ENCODE data around the gene CAPZA2. TPM values are rescaled to one million over a fixed set of nuclear protein-coding genes. Genes with fewer than 3 reads are reported as not detected.

The CAPZA2 gene
- total and polyA plus RNA-seq, 2 experiments from 2014 or later = 201 to 301 TPM

DNA sequence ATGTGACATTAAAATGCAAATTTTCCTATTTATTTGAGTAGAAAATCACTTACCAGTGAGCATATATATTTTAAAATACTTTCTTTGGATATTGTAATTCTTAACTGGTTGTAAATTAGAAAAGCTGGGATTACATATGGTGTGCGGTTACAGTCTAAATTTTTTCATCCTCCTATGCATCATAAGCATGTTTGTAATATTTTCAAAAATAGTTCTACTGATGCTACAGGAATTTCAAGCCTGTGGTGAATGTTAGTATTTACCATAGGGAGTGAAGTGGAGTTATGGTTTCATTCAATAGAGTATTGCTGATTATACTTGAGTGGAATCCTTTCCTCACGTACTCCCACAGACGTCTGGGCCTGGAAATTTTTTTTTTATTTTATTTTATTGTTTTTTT is 56.3 kb downstream of the CAPZA2 start:
- peaks cover 3% of the 10 kb centered on the region; the same call in 1 of the 2 replicates for H3F3A ChIP-seq (ENCODE audit: insufficient read depth)
- H3K4me3 ChIP-seq = no peak overlapping the region
- in situ Hi-C loops (cut with MboI) = no loop called here
- peaks cover 42% of the 10 kb centered on the region for H3K36me3 ChIP-seq (ENCODE audit: low read depth)
- no peak for DNase-seq
- H3K9me3 ChIP-seq (ENCODE audit: low read depth) = no peaks in the 10 kb centered on the region
- WGBS, 2 experiments (ENCODE audit: low coverage in 1 of 2, low lambda C conversion rate in 2 of 2, missing lambda C conversion rate in 2 of 2) = 95 to 100% methylated on average over 3 of the region's 3 CpGs
- H3K27ac ChIP-seq = no peak overlapping the region
- no peaks in the 10 kb centered on the region for H3K27me3 ChIP-seq (replicated peaks; ENCODE audit: insufficient read depth)
- peaks cover 10% of the 10 kb centered on the region; the same call in 1 of the 2 replicates for H3K79me2 ChIP-seq (ENCODE audit: insufficient read depth)
- no peak overlapping the region for H3K4me2 ChIP-seq (ENCODE audit: unreplicated experiment)
- H3K9ac ChIP-seq = no peak overlapping the region
- no peaks in the 10 kb centered on the region for H3K4me1 ChIP-seq (ENCODE audit: insufficient read depth)
- H4K20me1 ChIP-seq (ENCODE audit: insufficient read depth) = no peaks in the 10 kb centered on the region
- TF ChIP-seq EZH2 (IDR thresholded peaks at IDR 0.05; ENCODE audit: insufficient read depth, poor library complexity, severe bottlenecking) (no peak), EZH2phosphoT487 (IDR thresholded peaks at IDR 0.05; ENCODE audit: insufficient read depth, low read depth) (no peak)
- H2AFZ ChIP-seq = no peak overlapping the region
- H3K9me2 ChIP-seq (ENCODE audit: insufficient read depth) = no peaks in the 10 kb centered on the region

DNA sequence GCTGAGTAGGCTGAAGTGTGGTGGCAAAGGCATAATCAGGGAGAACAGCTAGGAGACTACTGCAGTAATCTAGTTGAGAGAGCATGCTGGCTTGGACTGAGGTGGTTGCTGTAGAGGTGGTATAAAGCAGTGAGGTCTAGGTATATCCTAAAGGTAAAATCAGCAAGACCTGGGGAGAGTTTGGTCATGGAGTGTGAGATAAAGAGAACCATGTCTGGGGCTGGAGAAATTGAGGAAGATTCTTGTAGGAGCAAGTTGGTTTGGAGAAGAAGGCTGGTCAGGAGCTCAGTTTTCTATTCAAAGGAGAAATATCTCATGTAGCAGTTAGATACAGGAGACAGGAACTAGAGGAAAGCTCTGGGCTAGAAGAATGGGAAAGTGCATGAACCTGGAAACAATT is 58.0 kb downstream of the CAPZA2 start:
- no peak overlapping the region for H3K4me2 ChIP-seq (ENCODE audit: unreplicated experiment)
- H4K20me1 ChIP-seq (ENCODE audit: insufficient read depth) = no peaks in the 10 kb centered on the region
- no peak overlapping the region for H2AFZ ChIP-seq
- DNase-seq = no peak
- no peak overlapping the region for H3K4me3 ChIP-seq
- H3K79me2 ChIP-seq (ENCODE audit: insufficient read depth) = no peaks in the 10 kb centered on the region; the same call in 1 of the 2 replicates
- no peak overlapping the region for H3K27ac ChIP-seq
- H3K27me3 ChIP-seq (replicated peaks; ENCODE audit: insufficient read depth) = no peaks in the 10 kb centered on the region
- no peak overlapping the region for H3K9ac ChIP-seq
- no peaks in the 10 kb centered on the region for H3K4me1 ChIP-seq (ENCODE audit: insufficient read depth)
- no peaks in the 10 kb centered on the region for H3K9me2 ChIP-seq (ENCODE audit: insufficient read depth)
- TF ChIP-seq EZH2phosphoT487 (IDR thresholded peaks at IDR 0.05; ENCODE audit: insufficient read depth, low read depth) = no peak
- no peak for TF ChIP-seq EZH2 (IDR thresholded peaks at IDR 0.05; ENCODE audit: insufficient read depth, poor library complexity, severe bottlenecking)
- H3K9me3 ChIP-seq (ENCODE audit: low read depth) = no peaks in the 10 kb centered on the region
- H3K36me3 ChIP-seq (ENCODE audit: low read depth) = peaks cover 35% of the 10 kb centered on the region
- in situ Hi-C loops (cut with MboI) = loop anchor here (10.0 kb wide), 1 partner anchor 204 kb away; no protein-coding TSS in a partner anchor
- peaks cover 16% of the 10 kb centered on the region; the same call in 1 of the 2 replicates for H3F3A ChIP-seq (ENCODE audit: insufficient read depth)

DNA sequence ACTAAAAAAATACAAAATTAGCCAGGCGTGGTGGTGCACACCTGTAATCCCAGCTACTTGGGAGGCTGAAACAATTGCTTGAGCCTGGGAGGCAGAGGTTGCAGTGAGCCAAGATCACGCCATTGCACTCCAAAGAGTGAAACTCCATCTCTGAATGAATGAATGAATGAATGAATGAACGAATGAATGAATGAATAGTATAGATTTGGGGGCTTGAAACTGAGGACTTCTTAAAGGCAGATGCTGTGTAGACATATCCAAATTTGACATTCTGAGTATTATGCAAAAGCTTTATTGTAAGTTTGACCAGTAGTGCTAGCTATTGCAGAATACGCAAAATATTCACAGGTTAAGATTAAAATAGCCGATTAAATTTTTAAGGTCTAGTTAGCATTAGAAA is 60.2 kb downstream of the CAPZA2 start:
- in situ Hi-C loops (cut with MboI) = loop anchor here (10.0 kb wide), 1 partner anchor 202 kb away; no protein-coding TSS in a partner anchor

GRCh38 chr7:116924741-116925140 is 62.4 kb downstream of the CAPZA2 start:
- Histone ChIP-seq H3K9me3 (ENCODE audit: low read depth) (no peaks in the 10 kb centered on the region), H2AFZ (no peak overlapping the region), H3K4me1 (ENCODE audit: insufficient read depth) (no peaks in the 10 kb centered on the region), H3F3A (ENCODE audit: insufficient read depth) (peaks cover 23% of the 10 kb centered on the region; the same call in 1 of the 2 replicates), H3K4me2 (ENCODE audit: unreplicated experiment) (no peak overlapping the region), H4K20me1 (ENCODE audit: insufficient read depth) (no peaks in the 10 kb centered on the region), H3K79me2 (ENCODE audit: insufficient read depth) (no peaks in the 10 kb centered on the region), H3K27ac (no peak overlapping the region), H3K9me2 (ENCODE audit: insufficient read depth) (no peaks in the 10 kb centered on the region), H3K4me3 (no peak overlapping the region), H3K36me3 (ENCODE audit: low read depth) (no peaks in the 10 kb centered on the region), H3K9ac (no peak overlapping the region), H3K27me3 (replicated peaks; ENCODE audit: insufficient read depth) (no peaks in the 10 kb centered on the region)
- in situ Hi-C loops (cut with MboI) = loop anchor here (10.0 kb wide), 1 partner anchor 200 kb away; no protein-coding TSS in a partner anchor
- no peak for DNase-seq
- TF ChIP-seq EZH2phosphoT487 (IDR thresholded peaks at IDR 0.05; ENCODE audit: insufficient read depth, low read depth) (no peak), EZH2 (IDR thresholded peaks at IDR 0.05; ENCODE audit: insufficient read depth, poor library complexity, severe bottlenecking) (no peak)
- WGBS, 2 experiments (ENCODE audit: low coverage in 1 of 2, low lambda C conversion rate in 2 of 2, missing lambda C conversion rate in 2 of 2) = 80 to 84% methylated on average over 5 of the region's 5 CpGs

More for the DNA sequence above, 60.2 kb downstream of the CAPZA2 start:
- Histone ChIP-seq H3K4me3 (no peak overlapping the region), H3K9ac (no peak overlapping the region), H3F3A (ENCODE audit: insufficient read depth) (peaks cover 23% of the 10 kb centered on the region; the same call in 1 of the 2 replicates), H2AFZ (no peak overlapping the region), H3K4me1 (ENCODE audit: insufficient read depth) (no peaks in the 10 kb centered on the region), H3K27me3 (replicated peaks; ENCODE audit: insufficient read depth) (no peaks in the 10 kb centered on the region), H3K9me3 (ENCODE audit: low read depth) (no peaks in the 10 kb centered on the region), H3K9me2 (ENCODE audit: insufficient read depth) (no peaks in the 10 kb centered on the region), H4K20me1 (ENCODE audit: insufficient read depth) (no peaks in the 10 kb centered on the region), H3K36me3 (ENCODE audit: low read depth) (peaks cover 16% of the 10 kb centered on the region), H3K27ac (no peak overlapping the region), H3K4me2 (ENCODE audit: unreplicated experiment) (no peak overlapping the region), H3K79me2 (ENCODE audit: insufficient read depth) (no peaks in the 10 kb centered on the region)
- DNase-seq = no peak
- TF ChIP-seq EZH2 (IDR thresholded peaks at IDR 0.05; ENCODE audit: insufficient read depth, poor library complexity, severe bottlenecking) (no peak), EZH2phosphoT487 (IDR thresholded peaks at IDR 0.05; ENCODE audit: insufficient read depth, low read depth) (no peak)
- whole genome bisulfite sequencing, 2 experiments (ENCODE audit: low coverage in 1 of 2, low lambda C conversion rate in 2 of 2, missing lambda C conversion rate in 2 of 2) = 63 to 70% methylated on average over 5 of the region's 5 CpGs
